ENCODE results near the gene ENTPD1.

- TF ChIP-seq CTCF (IDR thresholded peaks at IDR 0.05; ENCODE audit: insufficient read depth, low read depth, low read length) (no peak), EZH2 (IDR thresholded peaks at IDR 0.05; ENCODE audit: insufficient read depth, low read length) (no peak)
Observed at GRCh38 chr10:95711492-95711891, 44.5 kb upstream of the ENTPD1 start.
